Activated CD8-positive, alpha-beta T cell treated with anti-CD3 and anti-CD28 coated beads for 36 hours (primary cell): ENCODE results near the gene KLHL29. TPM values are rescaled to one million over a fixed set of nuclear protein-coding genes. Genes with fewer than 3 reads are reported as not detected.

Experiments
- ATAC-seq: fragments of 200-7000 bp; cut with Tn5 transposase; one replicate; pipeline ENCODE4 v1.10.0; 2021; ENCODE audit warnings: mild to moderate bottlenecking, moderate library complexity
- CTCF ChIA-PET: fragments of 350-600 bp; sonication (Branson Sonifier 250); formaldehyde crosslinking; loops from one replicate; lab custom pipeline; 2021; ENCODE audit warnings: antibody characterized with exemption; lab: Charles Lee
- POLR2A ChIA-PET: fragments of 350-600 bp; sonication (Branson Sonifier 250); formaldehyde crosslinking; loops from one replicate; lab custom pipeline; 2021; ENCODE audit warnings: antibody characterized with exemption; lab: Charles Lee
- DNase-seq: peaks from one replicate; pipeline ENCODE4 v3.0.0-alpha.2; 2020
- H3K27ac Mint-ChIP-seq: one replicate; pipeline ENCODE4 v1.8.0; 2021; ENCODE audit warnings: mild to moderate bottlenecking, mixed read lengths
- H3K27me3 Mint-ChIP-seq: one replicate; pipeline ENCODE4 v1.8.0; 2021; ENCODE audit warnings: mixed read lengths
- H3K36me3 Mint-ChIP-seq: one replicate; pipeline ENCODE4 v1.8.0; 2021; ENCODE audit warnings: low read depth, mixed read lengths
- H3K4me1 Mint-ChIP-seq: one replicate; pipeline ENCODE4 v1.8.0; 2021; ENCODE audit warnings: low read depth, mixed read lengths
- H3K4me3 Mint-ChIP-seq: one replicate; pipeline ENCODE4 v1.8.0; 2021; ENCODE audit warnings: mild to moderate bottlenecking, moderate library complexity, mixed read lengths
- H3K9me3 Mint-ChIP-seq: one replicate; pipeline ENCODE4 v1.8.0; 2021; ENCODE audit warnings: mixed read lengths
- CTCF ChIP-seq: fragments of 200-600 bp; IDR thresholded peaks from one replicate; pipeline ENCODE4 v1.8.0; 2022; ENCODE audit warnings: antibody characterized with exemption, mild to moderate bottlenecking
- intact Hi-C: fragments of 100-400 bp; cut with micrococcal nuclease; formaldehyde crosslinking; loops from one replicate; pipeline ENCODE4 v1.10.0; 2022
- total RNA-seq, 2 experiments: library from RNA; stranded (reverse); gene quantifications; one replicate each; pipeline ENCODE4 v1.2.3, GENCODE V29; 2021

The KLHL29 gene
- total RNA-seq, 2 experiments from 2014 or later: 1.0 to 1.2 TPM

- no peaks in the 10 kb centered on the region for H3K9me3 Mint-ChIP-seq
- TF ChIP-seq CTCF: no peak
- H3K27ac Mint-ChIP-seq: no peak overlapping the region
- DNase-seq (no peak), ATAC-seq (no peak)
- CTCF ChIA-PET: no interaction called here
- peaks cover 5% of the 10 kb centered on the region for H3K27me3 Mint-ChIP-seq
- peaks cover 23% of the 10 kb centered on the region for H3K4me1 Mint-ChIP-seq
- H3K4me3 Mint-ChIP-seq: no peak overlapping the region
- POLR2A ChIA-PET: no interaction called here
- intact Hi-C loops: no loop called here
- H3K36me3 Mint-ChIP-seq: no peaks in the 10 kb centered on the region
Measured at GRCh38 chr2:23528690-23529089, 143.7 kb downstream of the KLHL29 start.

- POLR2A ChIA-PET: no interaction called here
- Mint-ChIP-seq H3K4me3 (no peak overlapping the region), H3K9me3 (no peaks in the 10 kb centered on the region), H3K27me3 (peaks cover 5% of the 10 kb centered on the region), H3K27ac (no peak overlapping the region), H3K36me3 (no peaks in the 10 kb centered on the region), H3K4me1 (peaks cover 29% of the 10 kb centered on the region)
- no peak for ATAC-seq
- no peak for DNase-seq
- intact Hi-C loops: no loop called here
- CTCF ChIA-PET: no interaction called here
- TF ChIP-seq CTCF: no peak
Measured at GRCh38 chr2:23529659-23530058, 144.7 kb downstream of the KLHL29 start.

- H3K9me3 Mint-ChIP-seq: no peaks in the 10 kb centered on the region
- DNase-seq (no peak), ATAC-seq (no peak)
- H3K27me3 Mint-ChIP-seq: peaks cover 5% of the 10 kb centered on the region
- H3K27ac Mint-ChIP-seq: no peak overlapping the region
- ChIA-PET CTCF (no interaction called here), POLR2A (no interaction called here)
- no peaks in the 10 kb centered on the region for H3K36me3 Mint-ChIP-seq
- no peak overlapping the region for H3K4me3 Mint-ChIP-seq
- H3K4me1 Mint-ChIP-seq: peaks cover 31% of the 10 kb centered on the region
- intact Hi-C loops: no loop called here
- no peak for TF ChIP-seq CTCF
Measured at GRCh38 chr2:23530206-23530908, 145.4 kb downstream of the KLHL29 start.

GRCh38 chr2:23530909-23531276 is 145.9 kb downstream of the KLHL29 start:
- no peak overlapping the region for H3K4me3 Mint-ChIP-seq

More at GRCh38 chr2:23530909-23531276, 145.9 kb downstream of the KLHL29 start:
- Mint-ChIP-seq H3K27ac (no peak overlapping the region), H3K4me1 (peaks cover 34% of the 10 kb centered on the region), H3K27me3 (peaks cover 4% of the 10 kb centered on the region), H3K9me3 (no peaks in the 10 kb centered on the region), H3K36me3 (no peaks in the 10 kb centered on the region)
- intact Hi-C loops: no loop called here
- ATAC-seq (no peak), DNase-seq (no peak)
- CTCF ChIA-PET: no interaction called here
- no peak for TF ChIP-seq CTCF
- POLR2A ChIA-PET: no interaction called here
